GM21723 (cell line): ENCODE data around the gene BAZ1A.

ENCODE experiments used
- ATAC-seq: cut with Tn5 transposase; IDR thresholded peaks from one replicate; pipeline ENCODE4 v1.9.1; 2021; ENCODE audit warnings: mild to moderate bottlenecking, moderate library complexity; ENCODE audit not compliant: unreplicated experiment

Gene BAZ1A

GRCh38 chr14:34723867-34724266 lies 151.3 kb downstream of the BAZ1A start:
- ATAC-seq: no peak

- ATAC-seq: peak; percentile 55
These were observed 152.2 kb downstream of the BAZ1A start for GRCh38 chr14:34722723-34723545.

DNA sequence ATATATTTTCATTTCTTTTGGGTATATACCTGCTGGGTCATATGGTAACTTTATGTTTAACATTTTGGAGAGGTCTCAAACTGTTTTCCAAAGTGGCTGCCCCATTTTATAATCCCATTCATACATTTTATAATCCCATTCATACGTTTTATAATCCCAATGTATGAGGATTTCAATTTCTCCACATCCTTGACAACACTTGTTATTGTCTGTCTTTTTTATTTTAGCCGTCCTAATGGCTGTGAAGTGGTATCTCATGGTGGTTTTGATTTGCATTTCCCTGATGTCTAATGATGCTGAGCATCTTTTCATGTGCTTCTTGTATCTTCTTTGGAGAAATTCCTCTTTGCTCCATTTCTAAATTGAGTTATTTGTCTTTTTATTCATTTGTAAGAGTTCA lies 154.0 kb downstream of the BAZ1A start:
- no peak for ATAC-seq

GRCh38 chr14:34718750-34719304 lies 156.3 kb downstream of the BAZ1A start:
- ATAC-seq: no peak

GRCh38 chr14:34715127-34715863 lies 159.9 kb downstream of the BAZ1A start:
- no peak for ATAC-seq

- ATAC-seq: peak; percentile 88
These were observed 160.6 kb downstream of the BAZ1A start, which contains the start of gene CFL2 for GRCh38 chr14:34714320-34715126. CFL2 (minus strand) TSS chr14:34714593; CDS start chr14:34714540, 53 bp downstream.

GRCh38 chr14:34713681-34714319 lies 161.4 kb downstream of the BAZ1A start:
- ATAC-seq: peak; percentile 10

GRCh38 chr14:34713122-34713680 lies 162.0 kb downstream of the BAZ1A start:
- ATAC-seq: no peak

- no peak for ATAC-seq
These were observed 163.1 kb downstream of the BAZ1A start for GRCh38 chr14:34711796-34712712.

GRCh38 chr14:34711169-34711568 lies 164.0 kb downstream of the BAZ1A start:
- peak; percentile 44 for ATAC-seq

DNA sequence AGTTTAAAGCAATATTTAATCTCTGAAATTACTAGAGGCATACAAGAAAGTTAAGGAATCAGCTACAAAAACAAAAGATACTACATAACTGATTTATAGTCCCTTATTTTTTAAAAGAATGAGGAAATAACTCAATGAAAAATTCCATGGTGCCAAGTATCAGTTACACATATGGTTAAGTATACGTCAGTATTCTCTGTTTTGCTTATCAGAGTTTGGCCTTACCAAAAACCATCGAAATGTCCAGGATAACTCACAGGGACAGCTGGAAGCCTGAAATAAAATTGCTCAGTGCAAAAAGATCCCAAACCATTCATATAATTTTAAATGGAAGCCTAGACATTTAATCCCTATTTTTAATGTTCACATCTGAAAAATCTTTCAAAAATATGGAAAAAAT lies 164.4 kb downstream of the BAZ1A start:
- no peak for ATAC-seq

- no peak for ATAC-seq
These were observed 165.2 kb downstream of the BAZ1A start for GRCh38 chr14:34710006-34710405.

- ATAC-seq: no peak
These were observed 167.4 kb downstream of the BAZ1A start for GRCh38 chr14:34707722-34708121.
